MCF 10A (cell line): ENCODE measurements around the gene ZSWIM6. TPM values are rescaled to one million over a fixed set of nuclear protein-coding genes. Genes with fewer than 3 reads are reported as not detected.

Experiments used
- BruUV-seq: library from RNA; stranded (reverse); fragments of 400-500 nt; replicated peaks from 2 replicates; lab custom pipeline; 2021; lab: Mats Ljungman, UMichigan
- CTCF ChIA-PET: fragments of 300-600 bp; sonication (Branson Sonifier 250); formaldehyde crosslinking; extraction: SDS; loops from one replicate; lab custom pipeline; 2021; ENCODE audit warnings: antibody characterized with exemption, inconsistent platforms; lab: Yijun Ruan, JAX
- POLR2A ChIA-PET: fragments of 300-600, 350-650 bp; sonication (Branson Sonifier 250); formaldehyde crosslinking; extraction: SDS; loops from one replicate; lab custom pipeline; 2020; ENCODE audit warnings: antibody characterized with exemption, inconsistent platforms; lab: Yijun Ruan, JAX
- DNase-seq: peaks from one replicate; pipeline ENCODE4 v3.0.0-alpha.2; 2018; ENCODE audit not compliant: unreplicated experiment
- H3K27ac Mint-ChIP-seq: one replicate; pipeline ENCODE4 v1.8.0; 2022; ENCODE audit warnings: mild to moderate bottlenecking, low read depth, mixed read lengths; ENCODE audit not compliant: unreplicated experiment
- H3K27me3 Mint-ChIP-seq: one replicate; pipeline ENCODE4 v1.8.0; 2022; ENCODE audit warnings: mixed read lengths; ENCODE audit not compliant: insufficient read depth, unreplicated experiment
- H3K36me3 Mint-ChIP-seq: one replicate; pipeline ENCODE4 v1.8.0; 2022; ENCODE audit warnings: mild to moderate bottlenecking, moderate library complexity, mixed read lengths; ENCODE audit not compliant: insufficient read depth, unreplicated experiment
- H3K4me1 Mint-ChIP-seq: one replicate; pipeline ENCODE4 v1.8.0; 2022; ENCODE audit warnings: mixed read lengths; ENCODE audit not compliant: insufficient read depth, unreplicated experiment
- H3K4me3 Mint-ChIP-seq: one replicate; pipeline ENCODE4 v1.8.0; 2022; ENCODE audit warnings: mild to moderate bottlenecking, moderate library complexity, mixed read lengths; ENCODE audit not compliant: unreplicated experiment
- H3K9me3 Mint-ChIP-seq: one replicate; pipeline ENCODE4 v1.8.0; 2022; ENCODE audit warnings: mixed read lengths; ENCODE audit not compliant: unreplicated experiment
- intact Hi-C: fragments of 100-400 bp; cut with micrococcal nuclease; formaldehyde crosslinking; loops from 2 replicates; pipeline ENCODE4 v1.14.1; 2022
- total RNA-seq: library from RNA; stranded (reverse); gene quantifications from 2 replicates; pipeline ENCODE4 v1.2.3, GENCODE V29; 2022
- TF ChIP-seq, protein P1 (sequence below): fragments of 200-600 bp; IDR thresholded peaks from one replicate; pipeline ENCODE4 v1.8.0; 2022; ENCODE audit warnings: antibody characterized with exemption, mild to moderate bottlenecking; ENCODE audit not compliant: unreplicated experiment

ZSWIM6 gene
- total RNA-seq, 1 experiment from 2014 or later, result 12.0 TPM

DNA sequence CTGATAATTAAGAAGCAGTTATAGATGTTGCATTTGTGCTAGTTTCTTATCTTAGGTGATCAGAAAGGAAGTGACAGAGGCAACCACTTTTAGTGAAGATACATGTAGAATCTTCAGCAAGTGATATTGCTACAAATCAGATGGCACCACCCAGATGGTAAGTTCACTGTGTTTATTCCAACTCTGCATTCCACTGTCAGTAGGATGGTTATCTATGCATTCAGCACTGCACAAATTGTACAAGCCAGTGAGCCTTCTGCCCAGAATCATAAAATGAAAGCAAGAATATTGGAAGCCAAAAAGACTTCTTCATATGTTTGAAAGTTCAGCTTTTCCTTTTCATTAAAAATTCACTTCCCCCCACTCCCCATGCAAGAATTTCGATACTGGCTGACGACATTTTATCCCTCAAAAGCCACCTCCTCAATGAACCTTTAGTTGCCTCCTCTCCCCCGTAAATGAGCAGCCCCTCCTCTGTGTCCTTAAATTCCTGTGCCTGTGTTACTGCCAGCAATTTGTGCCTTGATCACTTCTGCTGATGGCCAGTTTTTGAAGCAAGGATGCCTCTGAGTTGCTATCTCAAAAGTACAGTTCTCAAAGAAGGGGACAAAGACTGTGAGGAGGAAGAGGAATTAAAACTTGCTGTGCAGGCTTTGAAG lies 91.6 kb downstream of the ZSWIM6 start:
- no peak for DNase-seq
- Mint-ChIP-seq H3K36me3 (peaks cover 5% of the 10 kb centered on the region), H3K27me3 (no peaks in the 10 kb centered on the region), H3K4me3 (peak overlapping the region; percentile 13), H3K27ac (no peak overlapping the region), H3K4me1 (peaks cover 12% of the 10 kb centered on the region), H3K9me3 (no peaks in the 10 kb centered on the region)
- ChIA-PET POLR2A (interaction anchor here (0.7 kb wide), 1 partner anchor 14 kb away, joined by 3 read pairs; no protein-coding TSS in a partner anchor), CTCF (no interaction called here)
- TF ChIP-seq, protein P1, sequence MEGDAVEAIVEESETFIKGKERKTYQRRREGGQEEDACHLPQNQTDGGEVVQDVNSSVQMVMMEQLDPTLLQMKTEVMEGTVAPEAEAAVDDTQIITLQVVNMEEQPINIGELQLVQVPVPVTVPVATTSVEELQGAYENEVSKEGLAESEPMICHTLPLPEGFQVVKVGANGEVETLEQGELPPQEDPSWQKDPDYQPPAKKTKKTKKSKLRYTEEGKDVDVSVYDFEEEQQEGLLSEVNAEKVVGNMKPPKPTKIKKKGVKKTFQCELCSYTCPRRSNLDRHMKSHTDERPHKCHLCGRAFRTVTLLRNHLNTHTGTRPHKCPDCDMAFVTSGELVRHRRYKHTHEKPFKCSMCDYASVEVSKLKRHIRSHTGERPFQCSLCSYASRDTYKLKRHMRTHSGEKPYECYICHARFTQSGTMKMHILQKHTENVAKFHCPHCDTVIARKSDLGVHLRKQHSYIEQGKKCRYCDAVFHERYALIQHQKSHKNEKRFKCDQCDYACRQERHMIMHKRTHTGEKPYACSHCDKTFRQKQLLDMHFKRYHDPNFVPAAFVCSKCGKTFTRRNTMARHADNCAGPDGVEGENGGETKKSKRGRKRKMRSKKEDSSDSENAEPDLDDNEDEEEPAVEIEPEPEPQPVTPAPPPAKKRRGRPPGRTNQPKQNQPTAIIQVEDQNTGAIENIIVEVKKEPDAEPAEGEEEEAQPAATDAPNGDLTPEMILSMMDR, result no peak
- no TSS peak for BruUV-seq
- intact Hi-C loops, result no loop called here

DNA sequence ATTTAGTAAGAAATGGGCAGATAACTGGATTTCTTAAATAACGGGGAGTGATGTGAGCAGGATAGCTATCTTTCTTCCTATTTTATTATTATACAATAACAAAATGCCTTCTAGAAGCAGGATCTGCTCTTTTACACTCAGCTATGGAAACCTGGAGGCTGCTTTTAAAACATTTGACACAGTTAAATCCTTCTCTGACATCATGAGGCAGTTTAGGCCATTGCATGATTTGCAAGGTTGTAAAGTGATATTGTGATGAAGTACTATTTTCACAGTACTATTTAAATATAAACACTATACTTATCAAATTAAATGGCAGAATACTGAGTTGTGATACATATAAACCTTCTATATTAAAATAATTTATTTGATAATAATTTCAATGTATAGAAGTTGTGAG lies 93.9 kb downstream of the ZSWIM6 start:
- DNase-seq, result no peak
- Mint-ChIP-seq H3K27me3 (no peaks in the 10 kb centered on the region), H3K9me3 (no peaks in the 10 kb centered on the region), H3K4me1 (peaks cover 19% of the 10 kb centered on the region), H3K36me3 (peaks cover 5% of the 10 kb centered on the region), H3K4me3 (no peak overlapping the region), H3K27ac (no peak overlapping the region)
- ChIA-PET POLR2A (interaction anchor here (0.6 to 1.1 kb wide), 2 partner anchors 14 kb away, joined by 3 read pairs; no protein-coding TSS in a partner anchor), CTCF (interaction anchor here (0.6 to 0.7 kb wide), 2 partner anchors 11 to 12 kb away, joined by 3 read pairs; no protein-coding TSS in a partner anchor)
- intact Hi-C loops, result no loop called here
- BruUV-seq, result no TSS peak
- TF ChIP-seq, protein P1, result no peak

DNA sequence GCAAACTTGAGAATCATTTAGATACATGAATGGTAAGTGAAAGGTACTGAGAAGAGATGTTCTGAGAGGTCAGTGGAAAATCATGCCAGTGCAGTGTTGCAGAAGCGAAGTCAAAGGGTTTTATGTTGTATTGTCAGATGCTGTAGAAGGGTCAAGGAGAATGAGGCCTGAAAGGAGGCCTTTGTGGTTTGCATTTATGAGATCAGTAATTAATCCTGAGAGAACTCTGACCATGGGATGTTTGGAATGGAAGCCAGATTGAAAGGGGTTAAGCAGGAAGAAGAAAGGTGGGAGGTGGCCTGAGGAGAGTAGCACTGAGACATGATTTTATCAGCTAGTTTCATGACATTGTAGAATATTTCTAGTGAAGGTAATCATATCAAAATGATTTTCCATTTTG lies 97.8 kb downstream of the ZSWIM6 start:
- CTCF ChIA-PET, result no interaction called here
- no peak for DNase-seq
- POLR2A ChIA-PET, result no interaction called here
- intact Hi-C loops, result no loop called here
- H3K9me3 Mint-ChIP-seq, result no peaks in the 10 kb centered on the region
- no peak overlapping the region for H3K4me3 Mint-ChIP-seq
- peaks cover 25% of the 10 kb centered on the region for H3K4me1 Mint-ChIP-seq
- TF ChIP-seq, protein P1, result no peak
- no TSS peak for BruUV-seq
- no peaks in the 10 kb centered on the region for H3K27me3 Mint-ChIP-seq
- H3K27ac Mint-ChIP-seq, result no peak overlapping the region
- peaks cover 5% of the 10 kb centered on the region for H3K36me3 Mint-ChIP-seq

DNA sequence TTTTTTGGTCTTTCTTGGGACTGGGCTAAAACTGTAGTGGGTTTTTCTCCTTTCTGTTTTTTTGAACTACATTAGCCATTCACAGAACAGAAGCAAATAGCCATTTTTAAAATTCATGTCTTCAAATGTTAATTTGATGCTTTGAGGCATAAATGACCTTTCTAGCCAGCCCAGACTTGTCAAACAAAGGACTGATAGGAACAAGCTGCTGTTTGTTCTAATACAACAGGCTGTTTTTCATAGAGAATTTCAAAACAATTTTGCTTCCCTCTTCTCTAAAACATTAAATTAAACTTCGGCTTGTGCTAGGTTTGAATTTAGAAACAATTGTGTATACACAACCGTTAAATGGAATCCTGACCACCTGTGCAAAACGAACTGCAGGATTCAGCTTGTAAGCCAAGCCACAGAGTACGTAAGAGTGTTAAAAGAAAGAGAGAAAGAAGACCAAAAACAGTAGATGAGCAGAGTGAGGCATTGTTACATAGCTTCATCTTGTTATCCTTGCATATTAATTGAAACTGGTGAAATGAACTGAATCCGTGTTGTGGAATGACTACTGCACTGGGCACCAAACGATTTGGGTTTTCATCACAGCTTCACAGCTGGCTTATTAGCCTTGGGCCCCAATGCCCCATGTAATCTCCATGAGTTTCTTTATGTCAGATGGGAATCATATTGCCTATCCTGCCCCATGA lies 100.0 kb downstream of the ZSWIM6 start:
- TF ChIP-seq, protein P1, result no peak
- Mint-ChIP-seq H3K36me3 (peaks cover 5% of the 10 kb centered on the region), H3K4me1 (peaks cover 19% of the 10 kb centered on the region), H3K27me3 (no peaks in the 10 kb centered on the region), H3K4me3 (no peak overlapping the region), H3K27ac (peak overlapping the region; percentile 63), H3K9me3 (no peaks in the 10 kb centered on the region)
- intact Hi-C loops, result no loop called here
- BruUV-seq, result no TSS peak
- ChIA-PET CTCF (no interaction called here), POLR2A (interaction anchor here (0.6 to 0.9 kb wide), 5 partner anchors 9 to 724 kb away, joined by 3 to 4 read pairs (median 3); no protein-coding TSS in a partner anchor)
- no peak for DNase-seq
